K562 (cell line): ENCODE measurements around the gene GLIS1. TPM values are rescaled to one million over a fixed set of nuclear protein-coding genes. Genes with fewer than 3 reads are reported as not detected.

Experiments
- ATAC-seq: fragments of 200-7000 bp; cut with Tn5 transposase; 3 replicates; pipeline ENCODE4 v1.9.1; 2020; ENCODE audit warnings: moderate library complexity
- BruUV-seq: library from RNA; stranded (reverse); fragments of 400-500 nt; replicated peaks from 2 replicates; lab custom pipeline; 2021; lab: Mats Ljungman, UMichigan
- CTCF ChIA-PET: fragments of 300-600 bp; formaldehyde crosslinking; extraction: SDS; loops from one replicate; lab custom pipeline; 2021; ENCODE audit warnings: low intra/inter-chr PET ratio; lab: Yijun Ruan, JAX
- POLR2A ChIA-PET: fragments of 300-600, 350-650 bp; sonication (Branson Sonifier 250); formaldehyde crosslinking; extraction: SDS; loops from one replicate; lab custom pipeline; 2021; ENCODE audit warnings: antibody characterized with exemption, inconsistent platforms; lab: Yijun Ruan, JAX
- DNase-seq, 4 experiments: peaks; one replicate each; pipeline versions ENCODE4 v3.0.0 to v3.0.0-alpha.2; 2011 to 2018; ENCODE audit warnings: low spot score in 3 of 4, mixed read lengths in 3 of 4; ENCODE audit errors: extremely low read depth in 1 of 4
- FAIRE-seq: peaks from 2 replicates; lab custom pipeline; 2011; peaks lifted over from hg19 to GRCh38; lab: Jason Lieb, UNC
- H2AFZ ChIP-seq: 2 replicates; pipeline ENCODE4 v1.6.0; 2011; ENCODE audit warnings: low read depth, low read length, control low read depth, inconsistent platforms
- H3K27ac ChIP-seq: fragments of 200-600 bp; 3 replicates; pipeline ENCODE4 v1.8.0; 2011; ENCODE audit warnings: low read depth, mild to moderate bottlenecking, control low read depth, inconsistent platforms, low read length, moderate library complexity, mixed read lengths; ENCODE audit errors: extremely low read depth
- H3K27me3 ChIP-seq, 2 experiments: fragments of 300-600 bp in 1 of 2; 2 replicates in 1 of 2; 3 replicates in 1 of 2; pipeline versions ENCODE4 v1.6.0 to v1.8.0; 2011; ENCODE audit warnings: inconsistent platforms in 2 of 2, low read length in 2 of 2, mild to moderate bottlenecking in 1 of 2, mixed read lengths in 1 of 2, moderate library complexity in 1 of 2; ENCODE audit not compliant: control insufficient read depth in 2 of 2, insufficient read depth in 2 of 2
- H3K36me3 ChIP-seq: fragments of 300-600 bp; 3 replicates; pipeline ENCODE4 v1.8.0; 2011; ENCODE audit warnings: mild to moderate bottlenecking, low read length, inconsistent platforms; ENCODE audit not compliant: control insufficient read depth, insufficient read depth
- H3K4me1 ChIP-seq, 2 experiments: fragments of 200-600 bp in 1 of 2; replicated peaks in 1 of 2; 2 replicates in 1 of 2; 3 replicates in 1 of 2; pipeline versions ENCODE4 v1.5.1 to v1.8.0; 2011; ENCODE audit warnings: inconsistent platforms in 2 of 2, low read length in 2 of 2, mild to moderate bottlenecking in 1 of 2, mixed read lengths in 1 of 2, moderate library complexity in 1 of 2; ENCODE audit not compliant: control insufficient read depth in 2 of 2, insufficient read depth in 2 of 2
- H3K4me2 ChIP-seq: 2 replicates; pipeline ENCODE4 v1.6.1; 2011; ENCODE audit warnings: low read length, control low read depth, inconsistent platforms, mixed read lengths; ENCODE audit not compliant: insufficient read depth
- H3K4me3 ChIP-seq: fragments of 200-600 bp; sonication (generic), shearing (Covaris generic); 2 replicates; pipeline ENCODE4 v1.5.1; 2016; ENCODE audit warnings: control low read depth, inconsistent platforms
- H3K79me2 ChIP-seq: fragments of 200-600 bp; 3 replicates; pipeline ENCODE4 v1.8.0; 2011; ENCODE audit warnings: low read length, inconsistent platforms; ENCODE audit not compliant: control insufficient read depth, insufficient read depth
- H3K9ac ChIP-seq, 2 experiments: 2 replicates each; pipeline versions ENCODE4 v1.6.0 to v1.6.1; 2011; ENCODE audit warnings: low read depth in 2 of 2, low read length in 2 of 2, control low read depth in 1 of 2, inconsistent platforms in 1 of 2, mild to moderate bottlenecking in 1 of 2, mixed read lengths in 1 of 2; ENCODE audit not compliant: insufficient read depth in 1 of 2
- H3K9me1 ChIP-seq: one replicate; pipeline ENCODE4 v1.6.0; 2011; ENCODE audit warnings: inconsistent platforms, mild to moderate bottlenecking, low read length, moderate library complexity; ENCODE audit not compliant: control insufficient read depth, insufficient read depth
- H3K9me3 ChIP-seq: replicated peaks from 2 replicates; pipeline ENCODE4 v1.5.1; 2011; ENCODE audit warnings: low read depth, low read length, inconsistent platforms; ENCODE audit not compliant: control insufficient read depth, insufficient read depth
- H4K20me1 ChIP-seq: replicated peaks from 2 replicates; pipeline ENCODE4 v1.6.1; 2011; ENCODE audit warnings: low read length, inconsistent platforms, mixed read lengths; ENCODE audit not compliant: control insufficient read depth, insufficient read depth
- ARID4B ChIP-seq: sonication (generic); formaldehyde crosslinking; IDR thresholded peaks from 2 replicates; pipeline ENCODE4 v1.8.0; 2022; ENCODE audit warnings: mild to moderate bottlenecking, missing genetic modification reagents
- BCL6 ChIP-seq: fragments of 250-450 bp; sonication (Bioruptor Pico); IDR thresholded peaks from 2 replicates; pipeline ENCODE4 v1.4.0; 2020
- CBFA2T2 ChIP-seq: fragments of 450-650 bp; conservative IDR thresholded peaks from 2 replicates; pipeline ENCODE4 v1.6.1; 2017; ENCODE audit warnings: mild to moderate bottlenecking
- CHCHD3 ChIP-seq: fragments of 250-450 bp; sonication (Bioruptor Pico); IDR thresholded peaks from 2 replicates; pipeline ENCODE4 v2.1.2; 2022; ENCODE audit warnings: mild to moderate bottlenecking
- E4F1 ChIP-seq: fragments of 250-450 bp; sonication (Bioruptor Pico); IDR thresholded peaks from 2 replicates; pipeline ENCODE4 v1.5.0; 2021; ENCODE audit warnings: mild to moderate bottlenecking, borderline replicate concordance
- ESRRB ChIP-seq: fragments of 250-450 bp; sonication (Bioruptor Pico); IDR thresholded peaks from 2 replicates; pipeline ENCODE4 v1.5.0; 2020; ENCODE audit warnings: mild to moderate bottlenecking, moderate library complexity, borderline replicate concordance
- GABPA ChIP-seq: fragments of 200-800 bp; sonication (Bioruptor generic); conservative IDR thresholded peaks from 2 replicates; pipeline ENCODE4 v1.6.1; 2016; ENCODE audit warnings: low read depth, missing genetic modification characterization, missing compliant biosample characterization
- GTF2B ChIP-seq: IDR thresholded peaks from 2 replicates; pipeline ENCODE4 v1.6.1; 2011; ENCODE audit not compliant: insufficient read length; ENCODE audit errors: extremely low read depth
- HDAC8 ChIP-seq: fragments of 450-650 bp; IDR thresholded peaks from 2 replicates; pipeline ENCODE4 v1.6.1; 2016; ENCODE audit warnings: mild to moderate bottlenecking, missing genetic modification characterization, moderate library complexity, missing compliant biosample characterization
- MEF2D ChIP-seq: conservative IDR thresholded peaks from 2 replicates; pipeline ENCODE4 v1.6.1; 2016; ENCODE audit warnings: low read depth, missing genetic modification characterization, missing compliant biosample characterization
- NRF1 ChIP-seq, 2 experiments: fragments of 450-650 bp; IDR thresholded peaks in 1 of 2; conservative IDR thresholded peaks in 1 of 2; 2 replicates each; pipeline ENCODE4 v1.6.1; 2014; ENCODE audit warnings: mild to moderate bottlenecking in 2 of 2
- ZNF277 ChIP-seq: fragments of 250-450 bp; sonication (Bioruptor Pico); IDR thresholded peaks from 2 replicates; pipeline ENCODE4 v1.8.0; 2022; ENCODE audit warnings: inconsistent platforms, mild to moderate bottlenecking, moderate library complexity, borderline replicate concordance
- WGBS: fragments of 100-300 bp; shearing (Covaris generic); methylation state at CpG from one replicate; pipeline ENCODE4 v1.1.6; 2016; ENCODE audit warnings: low coverage, mixed read lengths; ENCODE audit not compliant: insufficient coverage; ENCODE audit errors: missing lambda C conversion rate; 5-methylcytosine and 5-hydroxymethylcytosine counted together
- in situ Hi-C: fragments of 300-500 bp; cut with MboI; formaldehyde crosslinking; loops from 4 replicates; pipeline ENCODE4 v1.15.0; 2018; ENCODE audit warnings: inconsistent platforms, mixed read lengths
- intact Hi-C: fragments of 100-400 bp; cut with micrococcal nuclease; formaldehyde crosslinking; loops from 2 replicates; pipeline ENCODE4 v1.14.2; 2022
- polyA plus RNA-seq, 8 experiments: library from polyadenylated mRNA; depleted of rRNA in 4 of 8; stranded (reverse) in 5 of 8; unstranded in 3 of 8; fragments of >200 nt; fragmentation: Nextera tagmentation in 2 of 8; fragmentation: Illumina TruSeq in 1 of 8; extraction: Ambion mirVana in 2 of 8; extraction: Trizol in 1 of 8; gene quantifications; 2 replicates each; pipeline versions ENCODE4 v1.2.1 to v1.2.3, GENCODE V29; 2011 to 2014; ENCODE audit warnings: inconsistent platforms in 1 of 8, missing spikeins in 1 of 8
- total RNA-seq, 7 experiments: library from RNA; depleted of rRNA in 6 of 7; stranded (reverse); fragments of >200 nt in 6 of 7; fragmentation: Illumina TruSeq in 2 of 7; extraction: Trizol in 2 of 7; gene quantifications; 2 replicates each; pipeline versions ENCODE4 v1.2.1 to v1.2.3, GENCODE V29; 2011 to 2021; ENCODE audit warnings: low replicate concordance in 1 of 7

Gene GLIS1
- total and polyA plus RNA-seq, 9 of the 15 experiments (the other 6 are each of a cell fraction or from before 2014, with no cell fraction given) = not detected

- FAIRE-seq = no peak
- no TSS peak for BruUV-seq
- POLR2A ChIA-PET = interaction anchor here (1.1 to 1.2 kb wide), 2 partner anchors 10 to 27 kb away, joined by 3 to 4 read pairs; no protein-coding TSS in a partner anchor
- TF ChIP-seq GTF2B = no peak
- TF ChIP-seq GABPA (tag) = no peak
- TF ChIP-seq NRF1 (conservative IDR thresholded peaks at IDR 0.05 in 1 of 2, IDR thresholded peaks at IDR 0.05 in 1 of 2) = no peak
- no peak for TF ChIP-seq CHCHD3 (CRISPR knock-in tag)
- TF ChIP-seq ARID4B (CRISPR knock-in tag) = no peak
- TF ChIP-seq ESRRB (CRISPR knock-in tag) = no peak
- TF ChIP-seq MEF2D = no peak
- TF ChIP-seq ZNF277 = no peak
- no peak for TF ChIP-seq E4F1 (CRISPR knock-in tag)
- TF ChIP-seq CBFA2T2 = no peak
- TF ChIP-seq HDAC8 (tag) = no peak
- no peak for TF ChIP-seq BCL6 (CRISPR knock-in tag)
Measured at GRCh38 chr1:53625766-53626520, 113.0 kb downstream of the GLIS1 start.

More at GRCh38 chr1:53625766-53626520, 113.0 kb downstream of the GLIS1 start:
- 0% methylated on average over 10 of the region's 10 CpGs for WGBS
- no peak overlapping the region for H3K9ac ChIP-seq
- H2AFZ ChIP-seq = no peak overlapping the region
- H3K27me3 ChIP-seq = peaks cover 10 to 42% of the 10 kb centered on the region in 2 experiments; a peak in 4 of 5 replicates
- H3K4me3 ChIP-seq = no peak overlapping the region
- CTCF ChIA-PET = no interaction called here
- no peak overlapping the region for H3K4me2 ChIP-seq
- no peak overlapping the region for H3K27ac ChIP-seq
- H4K20me1 ChIP-seq = peaks cover 6% of the 10 kb centered on the region; the same call in 1 of the 2 replicates
- DNase-seq (no peak), ATAC-seq (no peak)
- H3K79me2 ChIP-seq = no peaks in the 10 kb centered on the region
- H3K9me3 ChIP-seq = no peaks in the 10 kb centered on the region
- no peaks in the 10 kb centered on the region for H3K36me3 ChIP-seq
- intact Hi-C loops (no loop called here), in situ Hi-C loops (no loop called here)
- no peaks in the 10 kb centered on the region for H3K4me1 ChIP-seq
- H3K9me1 ChIP-seq = no peaks in the 10 kb centered on the region
